GM12891 (cell line): Measurements from ENCODE around the gene ENTR1.

Experiments
- DNase-seq: peaks from one replicate; pipeline ENCODE4 v3.0.0; 2011; ENCODE audit warnings: low spot score; ENCODE audit not compliant: insufficient read length
- FAIRE-seq: peaks from 2 replicates; lab custom pipeline; 2011; peaks lifted over from hg19 to GRCh38; lab: Jason Lieb, UNC
- PAX5 ChIP-seq: IDR thresholded peaks from 2 replicates; pipeline ENCODE4 v1.6.1; 2011; ENCODE audit warnings: low read length, moderate library complexity, mild to moderate bottlenecking; ENCODE audit not compliant: insufficient read depth, severe bottlenecking
- POLR2A ChIP-seq: IDR thresholded peaks from 2 replicates; pipeline ENCODE4 v1.6.1; 2011; ENCODE audit warnings: low read depth, low read length, control low read depth
- POLR2AphosphoS5 ChIP-seq: IDR thresholded peaks from 2 replicates; pipeline ENCODE4 v1.6.1; 2011; ENCODE audit warnings: low read depth, low read length, control low read depth
- POU2F2 ChIP-seq: IDR thresholded peaks from 2 replicates; pipeline ENCODE4 v1.6.1; 2011; ENCODE audit warnings: low read depth, mild to moderate bottlenecking, control low read depth, low read length, moderate library complexity
- SPI1 ChIP-seq: IDR thresholded peaks from 2 replicates; pipeline ENCODE4 v1.6.1; 2011; ENCODE audit warnings: low read depth, low read length, control low read depth
- TAF1 ChIP-seq: IDR thresholded peaks from 2 replicates; pipeline ENCODE4 v1.6.1; 2011; ENCODE audit warnings: low read depth, low read length, control low read depth

Gene ENTR1

DNA sequence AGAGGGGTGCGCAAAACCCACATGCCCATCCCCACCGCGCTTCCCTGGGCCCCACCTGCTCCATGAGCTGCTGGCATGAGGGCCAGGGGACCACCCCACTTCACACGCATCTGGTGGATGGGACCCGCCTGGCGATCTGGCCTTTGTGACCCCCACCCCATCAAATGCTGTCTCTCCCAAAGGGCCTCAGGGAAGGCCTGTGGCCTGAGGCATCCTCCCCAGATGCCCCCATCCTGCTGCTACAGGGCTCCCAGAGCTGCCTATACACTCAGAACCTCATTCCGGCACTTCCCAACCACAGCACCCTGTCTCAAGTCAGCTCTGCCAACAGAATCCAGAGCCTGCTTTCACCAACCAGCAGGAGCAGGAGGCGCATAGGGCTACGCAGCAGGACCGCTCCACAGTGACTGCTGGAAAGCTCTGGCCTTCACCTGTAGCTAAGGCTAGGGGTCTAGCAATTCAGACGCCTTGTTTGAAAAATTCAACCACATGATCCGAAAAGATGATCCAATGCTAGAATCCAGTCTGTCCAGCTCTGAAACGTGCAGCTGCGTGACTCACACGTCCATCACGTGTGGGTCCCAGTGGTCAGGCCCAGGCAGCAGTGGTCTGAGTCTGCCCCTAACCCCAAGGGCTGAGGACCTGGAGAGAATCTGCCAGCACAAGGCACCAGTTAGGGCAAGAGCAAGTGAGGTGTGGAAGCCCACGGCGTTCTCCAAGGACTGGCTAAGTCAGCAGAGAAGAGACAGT, 9.1 kb downstream of the ENTR1 start:
- no peak for DNase-seq
- no peak for FAIRE-seq
- TF ChIP-seq POLR2AphosphoS5, result no peak
- TF ChIP-seq POLR2A, result no peak

DNA sequence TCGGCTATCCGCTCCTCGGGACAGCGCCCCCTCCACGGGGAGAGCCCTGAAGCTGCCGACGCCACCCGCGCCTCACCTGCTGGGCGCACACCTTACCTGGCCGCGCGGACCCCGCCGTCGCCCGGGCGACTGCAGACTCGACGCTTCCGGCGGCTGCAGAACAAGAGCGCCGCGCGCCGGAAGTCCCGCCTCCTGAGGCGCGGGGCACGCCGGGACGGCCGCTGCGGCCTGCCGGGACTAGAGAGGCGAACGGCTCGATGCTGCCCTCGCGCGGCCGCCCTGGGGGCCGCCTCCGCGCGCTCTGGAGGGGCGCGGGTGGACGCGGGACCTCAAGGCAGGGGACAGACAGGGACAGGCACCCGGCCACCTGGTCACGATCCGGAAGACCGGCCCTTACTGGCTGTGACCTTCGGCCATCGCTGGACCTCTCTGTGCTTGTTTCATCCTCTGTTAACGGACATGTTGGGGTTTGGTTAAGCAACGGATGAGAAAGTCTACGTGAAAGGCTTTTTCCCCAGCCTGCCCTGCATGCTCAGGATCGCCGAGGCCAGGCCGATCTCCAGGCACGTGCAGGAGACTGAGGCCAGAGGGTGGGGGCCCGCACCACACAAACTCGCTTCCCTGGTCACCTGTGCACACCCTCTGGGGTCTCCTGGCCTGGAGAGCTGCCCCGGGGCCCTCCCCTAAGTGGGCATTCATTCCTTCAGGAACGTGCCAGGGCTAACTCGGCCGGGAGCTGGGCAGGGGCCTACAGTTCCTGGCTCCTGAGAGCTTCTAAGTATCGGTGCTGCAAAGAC, 10.2 kb downstream of the ENTR1 start, which contains the start of gene SNAPC4:
Gene SNAPC4, minus strand, starts transcription at position 133 of the 797 bp plus-strand sequence. CDS start 1,742 bp downstream, outside the sequence.
- FAIRE-seq (peak; percentile 99), DNase-seq (peak; percentile 99)
- TF ChIP-seq POLR2A (0 out of 2 replicates have a peak, but pooled peaks have one; percentile 57), POLR2AphosphoS5 (peak; percentile 72), TAF1 (peak; percentile 82), PAX5 (no peak), POU2F2 (no peak), SPI1 (no peak)

DNA sequence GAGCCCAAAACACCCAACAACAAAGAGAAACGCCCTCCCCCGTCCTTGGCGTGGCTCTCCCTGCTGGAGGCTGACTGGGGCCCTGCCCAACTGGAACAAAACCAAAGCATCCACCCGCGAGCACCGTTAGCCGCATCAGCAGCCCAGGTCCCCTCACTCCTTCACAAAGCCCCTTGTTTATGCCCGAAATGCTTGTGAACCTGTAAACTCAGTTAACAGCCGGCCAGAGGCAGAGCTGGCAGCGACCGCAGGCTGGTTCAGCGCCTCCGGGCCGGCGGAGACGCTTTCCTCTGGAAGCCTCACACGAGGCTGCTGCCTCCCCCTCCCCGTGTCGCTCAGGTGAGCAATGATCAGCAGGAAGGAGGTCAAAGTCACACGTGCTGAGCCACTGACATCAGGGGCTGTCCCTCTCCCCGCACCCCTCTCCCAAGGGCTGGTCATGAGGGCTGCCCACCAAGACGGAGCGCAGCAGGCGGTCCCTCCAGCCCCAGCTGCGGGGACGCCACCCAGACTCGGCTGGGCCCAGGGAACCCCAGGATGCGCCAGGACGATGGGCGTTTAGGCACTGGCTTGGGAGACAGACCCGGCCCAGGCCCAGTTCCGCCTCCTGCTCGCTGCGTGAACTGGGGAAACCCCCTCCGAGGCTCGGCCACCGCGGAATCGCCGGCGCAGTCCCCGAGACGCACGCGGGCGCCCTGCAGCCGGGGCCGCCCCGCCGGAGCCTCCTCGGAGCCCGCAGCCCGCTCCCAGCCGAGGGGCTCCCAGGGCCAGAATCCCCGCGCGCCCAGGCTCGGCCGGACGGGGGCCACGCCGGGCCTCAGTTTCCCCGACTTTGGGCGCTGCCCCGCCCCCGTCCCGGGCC, 11.0 kb downstream of the ENTR1 start:
- DNase-seq, result no peak

DNA sequence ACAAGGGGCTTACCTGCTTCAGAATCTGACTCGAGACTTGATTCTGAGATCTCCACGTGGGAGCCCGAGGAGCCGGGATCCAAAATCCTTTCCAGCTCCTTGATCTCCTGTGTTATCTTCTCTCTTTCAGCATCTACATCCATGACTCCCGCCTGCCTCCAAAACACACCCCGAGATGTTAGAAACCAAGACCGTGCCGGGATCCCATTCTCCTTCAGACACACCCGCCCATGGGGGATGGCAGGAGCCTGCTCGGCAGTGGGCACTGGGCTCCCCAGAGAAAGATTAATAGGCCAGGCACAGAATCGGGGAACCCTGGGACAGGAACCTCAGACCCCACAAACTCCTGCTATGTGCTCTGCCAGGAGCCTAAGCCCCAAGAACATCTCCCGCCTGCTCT, 12.1 kb downstream of the ENTR1 start:
- no peak for FAIRE-seq
- DNase-seq, result no peak
- TF ChIP-seq PAX5 (no peak), POLR2A (no peak), POU2F2 (no peak), SPI1 (no peak), TAF1 (no peak), POLR2AphosphoS5 (no peak)

More for the DNA sequence above, 11.0 kb downstream of the ENTR1 start:
- FAIRE-seq, result peak; percentile 77
- TF ChIP-seq POLR2A, result no peak; the same call in none of the 2 replicates
- TF ChIP-seq SPI1, result peak; percentile 13; the same call in 1 of the 2 replicates
- TF ChIP-seq PAX5, result no peak
- no peak for TF ChIP-seq TAF1
- TF ChIP-seq POU2F2, result no peak

DNA sequence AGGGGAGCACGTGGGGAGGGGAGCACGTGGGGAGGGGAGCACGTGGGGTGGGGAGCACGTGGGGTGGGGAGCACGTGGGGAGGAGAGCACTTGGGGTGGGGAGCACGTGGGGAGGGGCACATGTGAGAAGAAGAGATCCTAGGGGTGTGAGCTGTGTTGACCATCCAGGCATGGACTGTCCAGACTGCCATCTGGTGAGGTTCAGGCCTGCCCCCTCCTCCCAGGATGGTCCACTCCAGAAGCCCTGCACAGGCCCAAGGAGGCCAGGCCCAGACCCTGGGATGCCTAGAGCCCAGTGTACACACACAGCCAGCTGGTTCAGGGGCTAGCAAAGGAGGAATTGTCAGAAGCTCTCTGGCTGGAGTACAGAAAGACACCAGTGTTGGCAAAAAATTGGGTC, 12.8 kb downstream of the ENTR1 start:
- TF ChIP-seq SPI1 (no peak), PAX5 (no peak), POLR2AphosphoS5 (no peak), TAF1 (no peak), POU2F2 (no peak), POLR2A (no peak)
- FAIRE-seq (no peak), DNase-seq (no peak)

DNA sequence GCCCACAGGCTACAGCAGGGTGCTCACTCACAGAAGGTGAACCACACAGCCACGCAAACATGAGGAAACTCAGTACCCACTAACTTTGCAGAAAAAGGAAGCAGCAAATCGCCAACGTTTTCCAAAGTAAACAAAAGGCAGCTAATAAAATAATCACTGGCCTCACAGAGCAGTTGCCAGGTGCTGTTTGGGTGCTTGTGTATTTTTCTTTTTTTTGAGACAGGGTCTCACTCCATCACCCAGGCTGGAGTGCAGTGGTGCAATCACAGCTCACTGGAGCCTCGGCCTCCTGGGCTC, 14.2 kb downstream of the ENTR1 start:
- TF ChIP-seq SPI1 (no peak), TAF1 (no peak), POU2F2 (no peak)
- FAIRE-seq, result no peak
- DNase-seq, result no peak

DNA sequence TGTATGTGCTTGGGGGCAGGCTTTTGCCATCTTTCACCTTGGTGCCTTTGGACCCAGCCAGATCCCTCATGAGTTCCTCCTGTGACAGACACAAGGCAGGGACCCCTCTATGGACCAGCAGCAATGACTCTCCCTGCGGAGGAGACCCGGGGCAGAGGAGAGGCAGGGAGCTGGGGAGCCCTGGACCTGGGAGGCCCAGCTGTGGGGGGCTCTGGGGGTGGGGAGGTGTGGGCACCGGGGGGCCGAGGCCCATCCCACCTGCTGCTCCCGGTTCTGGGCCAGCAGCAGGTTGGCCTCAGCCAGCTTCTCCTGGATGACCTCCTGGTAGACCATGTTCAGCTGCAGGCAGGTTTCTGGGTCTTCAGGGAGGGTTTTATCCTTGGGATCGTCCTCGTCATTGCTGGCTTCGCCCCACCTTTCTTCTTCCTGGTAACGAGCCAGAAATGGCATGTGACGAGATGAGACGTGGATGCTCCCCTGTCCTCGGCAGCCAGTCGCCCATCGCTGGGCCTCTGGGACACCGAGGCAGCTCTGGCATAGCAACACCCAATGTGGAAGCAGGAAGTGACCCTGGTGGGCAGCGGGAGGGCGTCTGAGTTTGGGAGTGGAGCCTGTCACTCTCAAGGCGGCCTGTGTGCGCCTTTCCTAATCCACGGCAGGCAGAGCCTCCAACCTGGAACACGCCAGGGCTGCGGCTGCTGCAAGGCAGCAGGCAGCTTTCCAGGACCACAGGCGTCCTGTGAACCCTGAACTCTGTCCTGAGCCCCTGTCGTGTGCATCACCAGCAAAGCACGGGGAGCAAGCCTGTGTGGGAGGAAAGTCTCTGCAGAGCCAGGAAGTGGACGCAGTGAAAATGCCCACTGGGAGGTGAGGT, 14.8 kb downstream of the ENTR1 start:
- TF ChIP-seq SPI1 (no peak), POLR2AphosphoS5 (peak; percentile 12; the same call in 1 of the 2 replicates)
- DNase-seq, result no peak
- no peak for FAIRE-seq

DNA sequence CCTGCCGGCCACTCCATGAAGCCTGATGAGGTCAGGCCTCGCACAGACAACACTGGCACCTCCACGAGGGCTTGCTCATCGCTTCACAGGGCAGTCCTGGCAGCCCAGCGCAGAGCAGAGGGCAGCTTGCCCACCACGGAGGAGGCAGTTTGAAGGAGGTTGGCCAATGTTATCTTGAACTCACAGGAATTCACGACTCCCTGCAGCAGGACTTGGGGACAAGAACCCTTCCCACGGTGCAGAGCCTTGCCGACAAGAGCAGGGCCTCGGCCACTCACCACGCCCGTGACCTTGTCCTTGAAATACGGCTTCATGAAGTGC, 15.4 kb downstream of the ENTR1 start:
- FAIRE-seq (no peak), DNase-seq (no peak)
- no peak for TF ChIP-seq POU2F2
- TF ChIP-seq PAX5, result no peak
